OCI-LY3 (cell line): Measurements from ENCODE around the gene RNF144A.

Experiments
- CTCF ChIP-seq: fragments of 200-600, 300-600 bp; sonication (generic); IDR thresholded peaks from 2 replicates; pipeline ENCODE4 v1.5.1; 2014; ENCODE audit warnings: antibody characterized with exemption, low read length, low read depth
- EZH2phosphoT487 ChIP-seq: fragments of 200-600 bp; shearing (Covaris generic); IDR thresholded peaks from 2 replicates; pipeline ENCODE4 v1.6.1; 2018; ENCODE audit warnings: antibody characterized with exemption, mixed run types, low read depth

GRCh38 chr2:6960659-6961058 lies 43.4 kb downstream of the RNF144A start:
- TF ChIP-seq CTCF (no peak), EZH2phosphoT487 (no peak)
